Right ventricle myocardium superior (tissue), 1 donor: ENCODE measurements around the gene TIGIT. TPM values are rescaled to one million over a fixed set of nuclear protein-coding genes. Genes with fewer than 3 reads are reported as not detected.

Source experiments
- ATAC-seq: fragments of 200-7000 bp; cut with Tn5 transposase; one replicate; pipeline ENCODE4 v1.9.1; 2020; ENCODE audit warnings: mild to moderate bottlenecking; ENCODE audit not compliant: poor library complexity
- DNase-seq: peaks from one replicate; pipeline ENCODE4 v3.0.0-alpha.2; 2020
- intact Hi-C: fragments of 100-400 bp; cut with DNase I; formaldehyde crosslinking; loops from one replicate; pipeline ENCODE4 v1.11.2; 2022
- total RNA-seq: library from RNA; stranded (reverse); fragmentation: NEBNext Ultra II Directional; extraction: Animal tissue kit (Norgen Biotek cat#: 25700); gene quantifications from one replicate; pipeline ENCODE4 v1.2.1, GENCODE V29; 2021
- donor health status: DM: no; HTN: yes; CAD: no; lungs with severe emphysema.

The TIGIT gene
- total RNA-seq, 1 donor from 2014 or later, result not detected

DNA sequence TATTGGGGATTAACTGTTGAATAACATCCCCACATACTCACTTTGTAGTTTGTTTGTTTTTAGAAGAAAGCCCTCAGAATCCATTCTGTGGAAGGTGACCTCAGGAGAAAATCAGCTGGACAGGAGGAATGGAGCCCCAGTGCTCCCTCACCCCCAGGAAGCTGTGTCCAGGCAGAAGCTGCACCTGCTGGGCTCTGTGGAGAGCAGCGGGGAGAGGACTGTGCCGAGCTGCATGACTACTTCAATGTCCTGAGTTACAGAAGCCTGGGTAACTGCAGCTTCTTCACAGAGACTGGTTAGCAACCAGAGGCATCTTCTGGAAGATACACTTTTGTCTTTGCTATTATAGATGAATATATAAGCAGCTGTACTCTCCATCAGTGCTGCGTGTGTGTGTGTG lies 14.0 kb downstream of the TIGIT start:
- no peak for DNase-seq
- intact Hi-C loops, result no loop called here
- no peak for ATAC-seq

DNA sequence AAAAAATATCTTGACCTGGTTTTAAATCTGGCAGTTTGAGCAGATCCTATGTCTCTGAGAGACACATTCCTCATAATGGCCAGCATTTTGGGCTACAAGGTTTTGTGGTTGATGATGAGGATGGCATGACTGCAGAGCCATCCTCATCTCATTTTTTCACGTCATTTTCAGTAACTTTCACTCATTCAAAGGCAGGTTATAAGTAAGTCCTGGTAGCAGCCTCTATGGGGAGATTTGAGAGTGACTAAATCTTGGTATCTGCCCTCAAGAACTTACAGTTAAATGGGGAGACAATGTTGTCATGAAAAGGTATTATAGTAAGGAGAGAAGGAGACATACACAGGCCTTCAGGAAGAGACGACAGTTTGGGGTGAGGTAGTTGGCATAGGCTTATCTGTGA lies 14.5 kb downstream of the TIGIT start:
- intact Hi-C loops, result no loop called here

DNA sequence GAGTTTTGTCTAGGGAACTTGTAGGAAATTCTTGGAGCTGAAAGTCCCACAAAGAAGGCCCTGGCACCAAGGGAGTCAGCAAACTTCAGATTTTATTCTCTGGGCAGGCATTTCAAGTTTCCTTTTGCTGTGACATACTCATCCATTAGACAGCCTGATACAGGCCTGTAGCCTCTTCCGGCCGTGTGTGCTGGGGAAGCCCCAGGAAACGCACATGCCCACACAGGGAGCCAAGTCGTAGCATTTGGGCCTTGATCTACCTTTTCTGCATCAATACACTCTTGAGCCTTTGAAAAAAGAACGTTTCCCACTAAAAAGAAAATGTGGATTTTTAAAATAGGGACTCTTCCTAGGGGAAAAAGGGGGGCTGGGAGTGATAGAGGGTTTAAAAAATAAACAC lies 15.0 kb downstream of the TIGIT start:
- no peak for ATAC-seq
- no peak for DNase-seq
- intact Hi-C loops, result no loop called here

More for the DNA sequence above, 14.5 kb downstream of the TIGIT start:
- no peak for ATAC-seq
- no peak for DNase-seq

DNA sequence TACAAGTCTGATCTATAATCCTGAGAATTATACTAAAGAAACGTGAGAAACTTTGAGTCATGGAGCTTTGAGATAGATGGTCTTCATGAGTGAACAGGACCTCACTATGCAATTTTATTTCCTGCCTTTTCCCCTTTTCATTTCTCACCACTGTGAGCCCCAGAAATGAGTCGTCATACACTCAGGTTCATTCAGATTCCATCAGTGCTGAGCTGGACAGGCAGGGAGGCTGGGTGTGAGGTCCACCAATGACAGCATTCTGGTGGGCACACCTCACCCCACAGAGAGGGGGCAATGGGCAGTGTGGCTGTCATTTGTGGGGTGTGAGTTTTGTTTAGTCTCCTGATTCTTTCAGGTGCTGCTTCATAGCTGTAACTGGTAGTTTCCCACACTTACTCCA lies 16.9 kb downstream of the TIGIT start:
- DNase-seq (no peak), ATAC-seq (no peak)
- intact Hi-C loops, result no loop called here

DNA sequence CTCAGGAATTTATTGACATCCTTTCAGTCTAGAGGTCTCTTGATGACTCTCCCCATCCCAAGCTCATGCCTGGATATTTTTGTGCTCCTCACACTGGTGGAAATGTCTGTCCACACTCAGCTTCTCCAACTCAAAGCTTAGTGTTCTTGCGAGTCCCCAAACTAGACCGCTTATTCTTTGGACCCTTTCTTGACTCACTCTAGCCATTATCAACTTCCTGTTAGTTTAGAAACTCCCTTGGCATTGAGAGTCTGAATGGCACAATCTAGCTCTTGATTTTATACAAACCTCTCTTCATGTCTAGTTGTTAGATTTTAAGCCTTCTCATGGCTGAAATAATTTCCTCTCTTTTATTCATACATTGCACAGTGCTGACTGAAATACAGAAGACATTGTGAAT lies 19.6 kb downstream of the TIGIT start:
- ATAC-seq (no peak), DNase-seq (no peak)
- intact Hi-C loops, result no loop called here

DNA sequence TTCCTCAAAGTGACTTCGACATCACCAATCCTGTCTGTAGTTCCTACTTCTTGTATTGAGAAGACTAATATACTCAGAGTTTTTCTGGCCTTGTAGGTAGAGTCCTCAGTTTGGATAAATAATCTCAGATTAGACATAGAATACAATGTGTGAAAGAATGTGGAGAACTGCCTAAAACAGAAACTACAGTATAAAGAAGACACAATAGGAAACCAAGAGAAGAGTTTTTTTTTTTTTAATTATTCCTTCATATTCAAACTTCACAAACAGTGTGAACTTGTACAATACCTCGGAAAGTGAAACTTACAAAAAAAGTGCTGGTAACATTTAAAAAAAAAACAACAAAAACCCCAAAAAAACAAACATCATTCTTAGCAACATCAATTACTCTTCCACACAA lies 20.5 kb downstream of the TIGIT start:
- intact Hi-C loops, result no loop called here
- DNase-seq, result no peak
- no peak for ATAC-seq

DNA sequence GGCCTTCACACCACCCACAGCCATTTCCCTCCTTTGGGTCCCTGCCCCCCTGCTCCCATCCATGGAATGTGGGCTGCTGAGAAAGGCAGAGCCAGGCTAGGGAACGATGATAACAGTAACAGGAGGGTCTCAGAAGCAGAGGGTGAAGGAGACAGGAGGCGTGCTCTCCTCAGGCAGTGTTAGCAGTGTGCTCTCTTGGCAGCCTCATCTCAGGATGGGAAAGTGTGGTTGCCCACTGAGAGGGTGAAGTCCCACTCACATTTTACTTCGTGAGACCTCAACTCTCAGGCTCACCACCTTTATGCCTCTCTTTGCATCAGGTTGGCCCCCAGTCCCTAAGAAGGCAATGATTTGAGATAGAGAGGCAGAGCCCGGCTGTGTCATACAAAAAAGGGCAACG lies 24.5 kb downstream of the TIGIT start:
- no peak for DNase-seq
- intact Hi-C loops, result no loop called here
- ATAC-seq, result no peak

DNA sequence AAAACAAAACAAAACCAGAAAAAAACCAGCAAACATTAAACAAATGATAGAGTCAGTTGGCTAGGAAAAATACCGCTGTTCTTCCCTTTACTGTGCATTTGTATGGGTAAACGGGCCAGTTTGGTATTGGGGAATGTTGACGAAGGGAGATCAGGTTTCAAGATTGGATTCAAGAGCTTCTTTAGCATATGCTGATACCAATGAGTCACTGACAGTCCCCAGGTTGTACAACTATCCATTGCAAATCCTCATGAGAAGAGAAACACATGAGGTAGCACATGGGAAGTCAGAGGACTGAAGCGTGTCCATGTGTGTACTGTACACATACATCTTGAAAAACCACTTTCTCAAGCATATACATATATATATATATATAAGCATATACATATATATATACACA lies 25.6 kb downstream of the TIGIT start:
- intact Hi-C loops, result no loop called here
- ATAC-seq (no peak), DNase-seq (no peak)

DNA sequence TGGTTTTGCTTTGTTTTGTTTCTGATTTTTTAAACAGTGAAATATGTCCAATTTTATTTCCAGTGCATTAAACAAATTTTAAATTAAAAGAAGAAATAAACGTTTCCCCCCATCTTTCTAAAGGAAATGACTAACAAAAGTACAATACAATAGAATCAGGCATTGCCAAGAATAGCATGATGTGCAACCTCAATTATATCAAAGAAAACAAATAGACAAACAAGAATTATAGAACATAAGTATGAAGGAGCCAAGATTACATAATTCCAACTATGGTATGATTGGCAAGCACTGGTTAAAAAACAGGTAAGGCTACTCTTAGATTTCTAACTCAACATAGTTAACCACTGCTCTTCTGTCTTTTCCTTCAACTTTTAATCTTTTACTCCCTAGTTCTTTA lies 26.4 kb downstream of the TIGIT start:
- DNase-seq (no peak), ATAC-seq (no peak)
- intact Hi-C loops, result no loop called here

DNA sequence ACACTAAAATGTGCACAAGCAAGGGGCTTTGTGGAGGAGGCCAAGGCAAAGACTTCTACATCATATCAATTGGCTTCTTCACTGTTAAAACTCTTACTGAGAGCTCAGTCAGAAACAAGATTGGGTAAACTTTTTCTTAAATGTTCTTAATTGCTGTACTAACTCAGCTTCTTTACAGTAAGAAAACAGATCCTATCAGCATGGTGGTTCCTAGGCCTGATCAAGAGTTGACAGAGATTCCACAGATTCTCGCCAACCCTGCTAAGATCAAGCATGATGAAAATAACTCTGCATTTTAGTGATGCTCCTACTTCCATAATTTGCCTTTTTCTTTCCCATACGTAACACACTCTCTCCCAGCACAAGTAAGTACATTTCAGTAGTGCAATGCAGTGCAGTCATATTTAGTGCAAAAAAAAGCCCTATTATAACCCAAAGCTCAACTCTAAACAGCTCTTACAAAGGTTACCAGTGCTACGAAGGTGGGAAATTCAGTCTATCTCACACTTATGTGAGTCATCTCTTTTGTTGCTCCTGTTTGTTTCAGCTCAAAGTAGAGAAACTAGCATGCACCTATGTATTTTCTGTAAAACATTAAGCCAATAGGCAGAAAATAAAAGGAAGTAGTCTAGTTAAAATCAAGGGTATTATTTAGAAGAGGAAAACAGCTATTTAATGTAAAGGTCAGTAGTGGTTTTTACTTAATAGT lies 29.9 kb downstream of the TIGIT start:
- ATAC-seq, result no peak
- intact Hi-C loops, result no loop called here
- no peak for DNase-seq

DNA sequence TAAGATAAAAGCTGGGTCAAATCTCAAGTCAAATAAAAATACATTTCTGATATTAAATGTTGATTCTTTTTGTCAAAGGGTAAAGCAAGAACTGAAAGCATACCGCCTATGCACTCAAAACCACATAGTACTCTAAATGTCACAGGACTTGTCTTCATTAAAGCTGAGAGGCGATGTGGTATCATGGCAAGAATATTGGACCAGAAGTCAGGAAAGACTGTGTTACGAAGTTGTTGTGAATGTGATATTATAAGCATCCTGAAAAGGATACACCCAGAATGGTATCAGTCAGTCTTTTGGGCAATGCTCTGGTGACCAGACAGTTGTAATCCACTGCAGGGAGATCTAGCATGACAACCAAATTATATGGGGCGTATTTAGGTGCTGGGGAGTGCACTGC lies 33.8 kb downstream of the TIGIT start:
- ATAC-seq (no peak), DNase-seq (no peak)
- intact Hi-C loops, result no loop called here

DNA sequence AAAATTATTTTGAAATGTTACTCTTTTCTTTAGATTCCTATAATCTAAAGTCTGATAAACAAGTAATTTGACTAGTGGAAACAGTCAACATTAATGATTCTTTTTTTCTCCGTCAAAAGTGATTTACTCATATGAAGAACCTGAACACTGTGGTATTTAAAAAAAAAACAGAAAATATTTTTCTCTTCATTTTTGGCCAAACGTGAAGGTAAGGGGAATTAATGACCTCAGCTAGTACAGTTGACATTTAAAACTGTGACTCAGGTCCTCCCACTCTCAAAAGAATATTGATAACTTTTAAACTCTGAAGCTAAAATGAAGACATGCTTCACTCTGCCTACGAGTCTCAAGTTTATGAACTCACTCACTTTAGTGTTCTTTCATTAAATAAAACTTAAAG lies 34.5 kb downstream of the TIGIT start:
- intact Hi-C loops, result no loop called here
- ATAC-seq (no peak), DNase-seq (no peak)

DNA sequence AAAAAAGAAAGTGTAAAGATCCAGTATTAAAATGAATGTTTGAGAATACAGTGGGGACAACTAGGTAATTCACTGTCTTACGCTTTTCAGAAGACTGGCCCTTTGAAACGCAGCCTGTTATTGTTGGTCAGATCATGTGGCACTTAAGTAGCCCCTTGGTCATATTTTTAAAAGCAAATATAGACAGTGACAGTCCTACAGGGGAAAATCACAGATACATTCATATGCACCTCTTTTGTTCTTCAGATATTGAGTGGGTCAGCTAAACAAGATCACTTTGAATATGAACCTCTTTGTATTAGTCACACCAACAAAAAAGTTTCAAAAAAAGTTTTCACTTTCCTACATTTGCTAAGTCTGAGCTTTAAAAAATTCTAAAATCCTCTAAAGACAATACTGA lies 36.0 kb downstream of the TIGIT start:
- intact Hi-C loops, result no loop called here
- ATAC-seq (no peak), DNase-seq (no peak)

DNA sequence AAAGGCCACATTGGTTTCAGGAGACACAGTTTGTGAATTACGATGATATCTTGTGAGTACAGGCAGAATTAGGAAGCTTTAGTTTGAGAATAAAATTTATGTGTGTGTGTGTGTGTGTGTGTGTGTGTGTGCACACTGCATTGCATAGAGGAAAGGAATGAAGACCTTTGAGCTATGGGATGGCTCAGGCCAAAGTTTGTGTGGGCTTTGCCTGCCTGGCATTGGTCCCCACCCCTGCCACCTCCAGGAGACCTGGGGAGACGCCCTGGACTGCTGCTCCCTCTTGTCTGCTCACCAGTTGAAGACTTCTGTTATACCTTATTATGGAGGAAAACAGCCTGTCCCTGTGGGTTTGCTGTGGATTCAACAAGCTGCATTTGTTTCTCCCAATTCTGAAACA lies 37.2 kb downstream of the TIGIT start:
- DNase-seq (no peak), ATAC-seq (no peak)
- intact Hi-C loops, result no loop called here

DNA sequence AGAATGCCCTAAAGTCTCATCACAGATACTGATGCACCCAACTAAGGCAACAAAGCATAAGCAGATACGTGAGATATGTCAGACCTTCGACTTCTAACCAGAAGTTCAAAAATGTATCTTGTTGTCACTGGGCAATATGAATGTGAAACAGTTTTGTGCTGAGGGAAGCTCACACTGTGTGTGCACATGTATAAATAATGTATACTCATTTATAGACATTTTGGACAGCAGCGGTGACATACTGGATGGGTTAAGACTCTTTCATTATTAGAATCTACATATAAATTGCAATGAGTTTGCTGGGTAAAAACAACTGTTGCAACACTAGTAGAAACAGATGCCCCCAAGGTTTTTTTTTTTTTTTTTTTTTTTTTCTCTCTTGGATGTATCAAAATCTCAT lies 37.9 kb downstream of the TIGIT start:
- no peak for DNase-seq
- no peak for ATAC-seq
- intact Hi-C loops, result no loop called here

DNA sequence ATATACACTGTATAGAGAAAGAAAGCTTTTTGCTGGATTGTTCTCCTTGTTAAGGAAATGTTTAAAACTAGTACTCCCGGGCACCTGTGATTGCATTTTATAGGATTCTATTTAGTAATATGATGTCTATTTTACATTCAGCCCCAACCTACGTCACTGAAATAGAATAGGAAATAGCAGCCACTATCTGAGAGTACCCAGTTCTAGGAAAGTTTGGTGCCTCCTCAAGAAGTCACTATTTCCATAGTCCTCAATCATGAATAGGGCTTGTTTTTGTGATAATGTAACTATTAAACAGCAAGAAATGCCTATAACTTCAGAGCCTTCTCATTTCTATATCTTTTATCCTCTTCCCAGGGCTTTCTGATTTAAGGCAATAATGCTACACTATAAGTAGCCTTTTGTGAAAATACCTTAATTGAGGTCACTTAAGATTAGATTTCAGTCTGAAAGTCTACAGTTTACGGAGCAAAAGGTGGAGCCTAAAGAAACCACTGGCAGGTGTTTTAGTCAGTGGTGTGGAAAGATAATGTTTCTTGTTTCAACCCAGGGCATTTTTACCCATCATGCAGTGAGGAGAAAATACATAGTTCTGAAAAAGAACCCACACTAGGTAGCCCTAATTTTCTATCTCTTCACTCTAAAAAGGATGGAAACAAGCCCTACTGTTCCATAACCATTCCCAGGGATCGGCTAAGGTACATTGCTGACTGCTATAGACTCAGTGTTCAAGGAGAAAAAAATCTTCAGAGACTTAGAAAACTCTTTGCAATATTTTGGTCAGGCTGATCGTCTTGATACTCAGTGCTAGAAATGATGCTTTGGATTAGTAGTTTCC lies 38.7 kb downstream of the TIGIT start:
- intact Hi-C loops, result no loop called here
- ATAC-seq (no peak), DNase-seq (no peak)

DNA sequence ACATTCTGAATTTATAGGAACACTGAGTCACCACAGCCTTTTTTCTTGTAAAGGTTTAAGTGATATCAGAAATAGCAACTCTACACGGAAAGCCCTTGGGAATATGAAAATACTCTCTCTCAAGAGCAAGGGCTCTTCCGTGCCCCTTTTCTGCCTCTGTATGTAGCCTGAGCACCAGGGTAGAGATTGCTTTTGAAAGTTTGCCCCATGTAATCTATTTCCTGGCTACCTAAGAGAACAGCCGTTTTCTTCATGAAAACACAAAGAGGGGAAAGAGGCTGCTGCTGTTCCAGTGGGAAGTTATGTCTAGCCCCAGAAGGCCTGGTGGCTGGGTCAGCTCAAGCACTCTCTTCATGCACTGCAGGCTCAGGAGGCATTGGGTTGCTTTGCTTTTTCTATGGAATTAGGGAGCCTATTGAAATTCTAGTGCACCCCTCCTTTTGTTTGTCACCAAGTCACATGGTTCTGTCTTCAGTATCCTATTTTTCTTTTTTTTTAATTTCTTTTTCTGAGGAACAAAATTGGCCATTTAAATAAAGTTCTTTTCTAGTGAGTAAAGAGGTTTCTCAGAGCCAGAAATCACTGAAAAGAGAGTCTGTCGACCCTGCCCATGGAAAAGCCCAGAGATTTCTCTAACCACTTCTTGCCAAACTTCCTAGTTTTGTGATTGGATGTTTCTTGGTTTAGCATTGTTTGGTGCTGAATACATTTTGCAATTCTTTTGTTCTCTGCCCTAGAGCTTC lies 39.5 kb downstream of the TIGIT start:
- intact Hi-C loops, result no loop called here
- DNase-seq (no peak), ATAC-seq (no peak)

DNA sequence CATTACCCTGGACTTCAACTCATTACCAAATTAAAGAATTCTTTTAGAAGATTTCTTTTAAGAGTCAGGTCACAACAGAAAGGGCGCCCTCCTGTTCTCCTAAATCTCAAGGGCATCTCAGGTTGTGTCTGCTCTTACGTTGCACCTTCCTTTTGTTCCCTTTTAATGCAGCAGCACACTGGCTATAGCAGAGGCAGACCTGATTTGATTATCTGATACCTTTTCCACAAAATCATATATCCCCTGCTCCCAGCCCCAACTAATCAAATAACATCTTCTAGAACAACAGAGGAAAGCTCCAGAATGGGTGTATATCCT lies 40.1 kb downstream of the TIGIT start:
- DNase-seq (no peak), ATAC-seq (no peak)
- intact Hi-C loops, result no loop called here

DNA sequence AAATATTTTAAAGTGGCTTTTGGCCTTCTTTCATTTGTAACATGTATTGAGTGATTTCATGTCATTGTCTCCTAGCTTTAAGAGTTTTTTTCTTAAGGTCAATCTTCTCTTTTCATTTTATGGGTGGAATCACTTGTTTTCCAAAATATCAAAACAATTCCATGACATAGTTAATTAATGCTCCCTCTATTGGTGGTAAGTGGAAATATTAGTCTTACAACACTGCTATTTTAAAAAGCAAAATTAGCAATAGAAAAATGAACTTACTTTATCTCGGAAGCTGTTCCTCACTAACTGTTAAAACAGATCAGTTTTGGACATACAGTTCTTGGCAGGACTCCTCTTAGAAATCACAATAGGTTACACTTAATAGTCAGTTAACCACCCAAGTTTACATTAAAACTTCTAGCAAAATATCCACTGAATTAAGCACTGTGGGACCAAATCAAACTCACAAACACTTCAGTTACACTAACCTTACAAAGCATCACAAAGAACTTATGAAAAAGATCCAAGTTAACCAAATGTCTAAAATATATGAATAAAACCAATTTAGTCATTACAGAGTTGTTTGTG lies 42.4 kb downstream of the TIGIT start:
- ATAC-seq (no peak), DNase-seq (no peak)
- intact Hi-C loops, result no loop called here

DNA sequence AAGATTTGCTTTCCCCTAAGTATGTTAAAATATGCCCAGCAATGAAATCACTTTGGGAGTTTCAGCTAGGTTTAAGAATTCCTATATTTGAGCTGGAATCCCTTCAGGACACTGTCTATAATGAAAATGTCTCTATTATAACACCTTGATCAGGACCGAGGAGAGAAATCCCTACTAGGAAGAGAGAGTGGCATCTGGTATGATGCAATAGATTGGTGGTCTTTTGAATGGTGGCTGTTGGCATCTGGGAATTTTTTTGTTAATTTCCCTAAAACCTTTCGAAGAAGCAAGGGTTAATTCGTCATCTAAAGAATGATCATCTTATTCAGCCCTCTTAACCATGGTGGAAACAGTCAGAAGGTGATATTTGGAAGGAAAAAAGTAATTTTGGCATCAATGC lies 43.0 kb downstream of the TIGIT start:
- intact Hi-C loops, result no loop called here
- ATAC-seq, result no peak
- DNase-seq, result no peak
